ENCODE results near the gene SPAG9. TPM values are rescaled to one million over a fixed set of nuclear protein-coding genes. Genes with fewer than 3 reads are reported as not detected.

Gene SPAG9
- total and polyA plus RNA-seq, 2 of the 8 experiments (the other 6 are each of a cell fraction or from before 2014, with no cell fraction given): 9.8 to 63.8 TPM

DNA sequence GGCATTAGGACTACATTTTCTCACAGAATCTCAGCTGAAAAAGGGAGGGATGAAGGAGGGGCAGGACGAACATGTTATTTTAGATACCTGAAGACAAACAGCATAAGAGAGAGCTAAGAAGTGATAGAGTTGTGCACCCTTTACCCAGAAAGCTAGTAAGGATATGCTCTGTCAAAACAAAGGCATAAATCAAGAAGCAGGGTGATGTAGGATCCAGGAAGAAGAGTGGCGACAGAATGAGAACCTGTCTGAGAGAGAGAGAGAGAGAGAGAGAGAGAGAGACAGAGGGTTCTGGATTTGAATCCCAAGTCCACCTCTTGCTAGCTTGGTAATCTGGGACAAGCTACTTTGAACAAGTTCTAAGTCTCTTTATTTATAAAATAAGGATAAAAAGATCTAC is 103.4 kb downstream of the SPAG9 start:
- Histone ChIP-seq H3K79me1 (ENCODE audit: low read depth, low read length) (no peaks in the 10 kb centered on the region), H3K56ac (replicated peaks; ENCODE audit: insufficient read length, low read depth, low read length) (no peak overlapping the region), H2AK5ac (ENCODE audit: low read depth, low read length) (no peak overlapping the region), H2BK12ac (ENCODE audit: low read depth, low read length) (no peak overlapping the region), H2BK5ac (ENCODE audit: low read depth, low read length) (no peak overlapping the region), H4K8ac (ENCODE audit: extremely low read depth, insufficient read depth, low read length) (no peak overlapping the region), H3K79me2 (ENCODE audit: control insufficient read depth in 1 of 2, insufficient read depth in 2 of 2, low read length in 2 of 2) (no peaks in the 10 kb centered on the region), H4K20me1 (replicated peaks in 1 of 2; ENCODE audit: control insufficient read depth in 1 of 2, insufficient read depth in 2 of 2, low read length in 2 of 2) (no peaks in the 10 kb centered on the region), H3K4me3 (ENCODE audit: extremely low read depth in 1 of 4, insufficient read depth in 2 of 4, low read depth in 3 of 4, low read length in 4 of 4) (no peak overlapping the region), H3K27me3 (replicated peaks in 1 of 4; ENCODE audit: control insufficient read depth in 3 of 4, extremely low read depth in 1 of 4, insufficient read depth in 3 of 4, low read length in 3 of 4) (no peaks in the 10 kb centered on the region), H3K9me3 (ENCODE audit: insufficient read depth in 2 of 2, low read depth in 1 of 2, low read length in 1 of 2) (no peaks in the 10 kb centered on the region), H4K91ac (replicated peaks; ENCODE audit: insufficient read length, low read length) (no peak overlapping the region), H3K4ac (replicated peaks; ENCODE audit: insufficient read length, low read depth, low read length) (no peak overlapping the region), H3K36me3 (ENCODE audit: control insufficient read depth in 2 of 4, insufficient read depth in 4 of 4, low read length in 3 of 4) (peaks cover 5 to 18% (median 8%) of the 10 kb centered on the region in 4 experiments; a peak in 5 of 8 replicates), H3K27ac (ENCODE audit: low read depth, low read length) (no peak overlapping the region), H2BK20ac (ENCODE audit: low read length) (no peak overlapping the region), H3K23me2 (ENCODE audit: low read depth, low read length) (no peaks in the 10 kb centered on the region), H3K14ac (ENCODE audit: insufficient read length) (no peak overlapping the region), H2BK120ac (replicated peaks; ENCODE audit: low read depth, low read length) (no peak overlapping the region), H3K4me1 (replicated peaks in 1 of 4; ENCODE audit: control insufficient read depth in 3 of 4, insufficient read depth in 4 of 4, low read length in 3 of 4) (no peaks in the 10 kb centered on the region), H3K18ac (ENCODE audit: extremely low read depth, low read length) (no peak overlapping the region), H3K9ac (replicated peaks in 1 of 4; ENCODE audit: extremely low read depth in 1 of 4, low read depth in 3 of 4, low read length in 3 of 4) (no peak overlapping the region), H4K5ac (ENCODE audit: insufficient read length, low read depth, low read length) (no peak overlapping the region), H2BK15ac (ENCODE audit: low read length) (no peak overlapping the region), H3K23ac (ENCODE audit: insufficient read length) (no peak overlapping the region), H3K4me2 (ENCODE audit: insufficient read depth in 1 of 2, low read depth in 2 of 2, low read length in 2 of 2) (no peak overlapping the region), H2AFZ (ENCODE audit: low read length) (no peak overlapping the region)
- DNase-seq (ENCODE audit: low read depth in 1 of 2, low spot score in 2 of 2) (no peak), FAIRE-seq (no peak)
- POLR2A ChIA-PET (ENCODE audit: partially characterized antibody): interaction anchor here (1.0 kb wide), 2 partner anchors 9 to 13 kb away, joined by 3 to 5 read pairs; no protein-coding TSS in a partner anchor
- CTCF ChIA-PET (ENCODE audit: partially characterized antibody): interaction anchor here (0.6 to 2.0 kb wide), 5 partner anchors 10 to 39 kb away, joined by 3 to 8 read pairs (median 5); no protein-coding TSS in a partner anchor
- TF ChIP-seq JUND (IDR thresholded peaks at IDR 0.05; ENCODE audit: low read length) (no peak), NRF1 (IDR thresholded peaks at IDR 0.05; ENCODE audit: low read depth, low read length) (no peak), HDAC6 (IDR thresholded peaks at IDR 0.05; ENCODE audit: low read depth, low read length) (no peak), SIRT6 (IDR thresholded peaks at IDR 0.05; ENCODE audit: low read length) (no peak), TBP (IDR thresholded peaks at IDR 0.05; ENCODE audit: low read depth, low read length) (no peak), SP2 (IDR thresholded peaks at IDR 0.05; ENCODE audit: low read length) (no peak), EZH2 (IDR thresholded peaks at IDR 0.05; ENCODE audit: low read depth, low read length, severe bottlenecking) (no peak), CBX8 (IDR thresholded peaks at IDR 0.05; ENCODE audit: borderline replicate concordance, low read depth, low read length) (no peak), CTBP2 (IDR thresholded peaks at IDR 0.05; ENCODE audit: borderline replicate concordance, insufficient read depth, insufficient read length, low read length) (no peak), SIN3A (conservative IDR thresholded peaks at IDR 0.05 in 1 of 2, IDR thresholded peaks at IDR 0.05 in 1 of 2; ENCODE audit: low read depth in 1 of 2, low read length in 2 of 2) (no peak)
- 72% methylated on average over 2 of the region's 2 CpGs; no CpG with 5 or more reads in 1 of the 2 experiments for WGBS, 2 experiments (ENCODE audit: extremely low coverage in 1 of 2, insufficient coverage in 1 of 2, insufficient read length in 1 of 2, insufficient replicate concordance in 2 of 2, low coverage in 1 of 2, low lambda C conversion rate in 2 of 2, missing lambda C conversion rate in 1 of 2)

All from H1 (cell line).